CD1c-positive myeloid dendritic cell (primary cell): ENCODE results near the gene CDYL2.
A peak's percentile ranks its signal among the peaks of the same experiment; 100 is the strongest.

Experiments used
- DNase-seq: peaks from one replicate; pipeline ENCODE4 v3.0.0-alpha.2; 2016; ENCODE audit errors: extremely low spot score

Gene CDYL2

DNA sequence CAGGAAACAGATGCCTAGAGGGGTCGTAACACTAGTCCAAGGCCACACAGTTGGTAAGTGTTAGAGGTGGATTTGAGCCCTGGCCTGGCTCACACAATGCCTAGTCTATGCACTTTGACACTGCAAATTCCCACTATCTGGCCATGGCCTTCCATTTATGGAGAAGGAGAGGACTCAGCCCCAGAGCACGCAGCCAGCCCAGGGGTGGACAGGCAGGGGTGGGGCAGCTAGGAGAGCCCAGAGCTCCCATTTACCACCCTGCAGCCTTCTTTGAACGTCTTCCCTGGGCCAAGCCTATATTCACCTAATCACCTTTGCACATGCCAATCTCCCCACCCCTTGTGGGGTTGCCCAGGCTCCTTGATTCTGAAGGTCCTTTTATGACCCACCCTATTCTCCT is 182.4 kb downstream of the CDYL2 start:
- no peak for DNase-seq

DNA sequence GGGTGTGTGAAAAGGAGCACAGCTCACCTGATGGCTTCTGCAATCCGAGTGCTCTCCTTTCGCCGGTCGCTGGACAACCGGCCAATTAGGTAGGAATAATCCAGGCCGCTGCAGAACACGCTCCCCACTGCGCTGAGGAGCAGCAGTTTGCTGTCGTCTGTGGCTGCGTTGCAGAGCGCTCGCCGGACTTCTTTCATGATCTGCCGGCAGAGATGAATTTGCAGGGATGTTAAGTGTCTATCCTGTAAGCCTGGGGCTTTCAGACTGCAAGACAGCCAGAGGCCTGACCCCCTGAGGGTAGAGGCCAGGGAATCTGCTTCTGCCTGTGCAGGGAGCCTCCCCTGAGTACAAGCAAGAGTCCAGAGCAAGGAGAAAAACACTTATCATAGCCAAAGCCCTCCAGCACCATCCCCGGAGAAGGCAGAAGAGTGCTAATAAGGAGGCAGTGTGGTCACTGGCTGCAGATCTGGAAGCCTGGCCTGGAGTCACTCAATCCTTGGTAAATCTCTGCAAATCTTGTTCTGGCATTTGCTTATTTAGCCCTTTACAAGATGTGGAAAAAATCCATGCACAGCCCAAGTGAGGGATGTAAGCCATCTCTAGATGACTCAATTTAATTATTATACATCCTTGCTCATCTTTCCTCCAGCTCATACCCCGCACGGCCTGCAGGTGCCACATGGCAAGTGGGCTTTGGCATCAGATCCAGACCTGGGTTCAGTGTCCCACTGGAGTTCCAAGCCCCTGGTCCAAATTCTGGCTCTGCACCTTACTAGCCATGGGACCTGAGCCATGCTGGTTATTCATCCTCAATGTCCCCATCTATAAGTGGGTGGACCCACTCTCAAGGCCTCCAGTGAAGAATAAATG is 183.4 kb downstream of the CDYL2 start:
- DNase-seq, result no peak

- no peak for DNase-seq
These were observed 184.6 kb downstream of the CDYL2 start for GRCh38 chr16:80619824-80620223.

DNA sequence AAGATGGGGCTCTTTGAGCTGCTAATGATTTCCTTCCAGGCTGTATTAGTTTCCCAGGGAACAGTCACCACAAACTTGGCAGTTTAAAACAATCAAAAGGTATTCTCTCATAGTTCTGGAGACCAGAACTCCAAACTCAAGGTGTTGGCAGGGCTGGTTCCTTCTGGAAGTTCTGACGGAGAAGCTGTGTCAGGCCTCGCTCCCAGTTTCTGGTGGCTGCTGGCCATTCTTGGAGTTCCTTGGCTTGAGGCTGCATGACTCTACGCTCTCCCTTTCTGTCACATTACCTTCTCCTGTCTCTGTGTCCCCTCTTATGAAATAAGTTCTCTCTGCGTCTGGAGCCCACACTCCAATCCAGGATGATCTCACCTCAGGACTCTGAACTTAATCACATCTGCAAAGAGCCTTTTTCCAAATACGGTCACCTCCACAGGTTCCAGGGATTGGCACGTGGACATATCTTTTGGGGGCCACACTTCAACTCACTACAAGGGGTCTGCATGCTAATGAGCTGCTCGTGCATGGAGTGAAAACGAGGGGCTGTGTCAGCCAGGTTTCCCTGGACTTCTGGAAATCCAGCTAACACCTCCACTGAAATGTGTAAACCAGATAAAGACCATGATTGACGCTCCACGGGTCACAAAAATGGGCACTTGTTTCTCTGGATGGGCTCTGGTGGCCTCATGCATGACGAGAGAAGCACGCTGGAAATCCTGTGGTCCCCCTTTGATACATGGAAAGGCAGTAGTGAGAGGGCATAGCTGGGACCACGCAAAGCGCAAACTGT is 185.3 kb downstream of the CDYL2 start:
- no peak for DNase-seq

DNA sequence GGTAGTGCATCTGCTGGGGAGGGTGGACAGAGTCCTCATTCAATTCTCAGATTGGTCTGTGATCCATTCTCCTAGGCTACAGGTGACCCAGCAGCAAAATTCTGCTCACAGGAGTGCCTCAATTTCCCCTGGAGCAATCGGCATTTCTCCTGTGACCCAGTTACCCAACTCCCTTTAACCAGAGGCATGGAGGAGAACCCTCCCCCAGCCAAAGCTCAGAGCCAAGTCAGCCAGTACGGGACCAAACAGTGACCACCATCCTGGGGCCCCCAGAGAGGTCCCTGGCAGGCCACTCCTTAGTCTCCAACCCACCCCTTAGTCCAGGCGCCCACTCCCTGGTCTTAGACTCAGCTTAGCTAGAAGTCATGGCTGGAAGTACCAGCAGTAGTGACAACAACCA is 188.0 kb downstream of the CDYL2 start:
- DNase-seq, result no peak

GRCh38 chr16:80615735-80616134 is 188.7 kb downstream of the CDYL2 start:
- DNase-seq, result no peak

DNA sequence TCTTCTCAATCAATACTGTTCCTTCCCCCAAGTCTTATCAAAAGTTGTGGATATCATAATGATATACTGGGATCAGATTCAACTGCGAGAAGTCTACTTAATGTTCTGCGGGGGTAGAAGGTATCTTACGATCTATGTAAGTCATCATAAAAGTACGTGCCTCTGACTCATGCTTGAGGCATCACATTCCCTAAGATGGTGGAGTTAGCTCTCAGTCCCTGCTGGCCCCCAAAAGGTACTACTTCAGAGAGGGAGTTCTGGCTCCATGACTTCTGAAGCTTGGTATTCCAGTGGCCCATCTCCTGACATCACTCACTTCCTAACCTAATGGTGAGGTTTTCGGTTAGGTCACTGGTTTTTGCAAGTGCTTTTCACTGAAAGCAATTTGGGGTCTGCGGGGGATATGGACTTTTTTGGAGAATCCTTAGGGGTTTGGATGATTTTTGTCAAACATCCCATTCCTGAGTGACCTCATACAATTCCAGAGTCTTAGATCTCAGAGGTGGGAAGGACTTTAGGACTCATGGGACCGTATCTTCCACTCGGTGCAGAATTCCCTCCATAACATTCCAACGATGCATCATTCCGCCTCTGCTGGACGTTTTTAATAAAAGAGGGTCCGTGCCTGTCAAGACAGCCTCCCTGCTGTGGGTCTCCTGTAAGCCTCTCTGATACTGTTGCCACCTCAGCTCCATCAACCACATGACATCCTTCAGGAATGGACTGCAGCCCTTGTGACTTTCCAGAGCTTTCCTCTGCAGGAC is 189.3 kb downstream of the CDYL2 start:
- DNase-seq, result no peak

GRCh38 chr16:80612461-80613017 is 191.9 kb downstream of the CDYL2 start:
- DNase-seq, result no peak

- DNase-seq, result no peak
These were observed 192.5 kb downstream of the CDYL2 start for GRCh38 chr16:80611930-80612327.

DNA sequence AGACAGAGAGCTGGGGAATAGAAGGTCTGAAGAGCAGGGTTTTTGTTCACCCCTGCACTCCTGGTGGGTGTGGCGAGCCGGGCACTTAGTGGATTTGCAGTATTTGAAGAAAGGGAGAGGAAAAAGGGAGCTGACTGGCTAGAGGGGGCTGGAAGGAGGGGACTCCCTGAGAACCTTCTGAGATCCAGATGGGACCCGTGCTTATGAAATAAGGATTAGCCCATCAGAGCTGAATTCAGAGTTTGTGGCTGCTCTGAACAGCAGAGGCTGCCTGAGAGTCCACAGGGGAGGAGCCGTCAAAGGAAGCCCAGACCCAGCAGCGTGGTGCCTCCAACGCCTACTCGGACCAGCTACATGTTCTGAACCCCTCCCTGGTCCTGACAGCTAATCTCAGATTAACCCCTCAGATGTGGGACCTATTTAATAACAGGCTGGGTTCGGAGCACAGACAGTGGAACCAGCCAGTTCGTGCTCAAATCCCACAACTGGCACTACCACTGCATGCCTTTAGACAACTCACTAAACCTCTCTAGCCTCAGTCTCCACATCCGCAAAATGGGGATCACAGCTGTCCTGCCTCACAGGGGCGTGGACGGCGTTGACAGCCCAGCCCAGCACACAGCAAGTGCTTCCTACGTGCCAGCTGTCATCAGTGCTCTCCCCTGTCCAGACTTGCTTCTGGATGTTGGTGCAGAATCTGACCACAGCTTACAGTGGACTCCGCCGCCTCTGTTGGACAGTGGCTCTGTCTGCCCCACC is 193.0 kb downstream of the CDYL2 start:
- DNase-seq, result no peak

DNA sequence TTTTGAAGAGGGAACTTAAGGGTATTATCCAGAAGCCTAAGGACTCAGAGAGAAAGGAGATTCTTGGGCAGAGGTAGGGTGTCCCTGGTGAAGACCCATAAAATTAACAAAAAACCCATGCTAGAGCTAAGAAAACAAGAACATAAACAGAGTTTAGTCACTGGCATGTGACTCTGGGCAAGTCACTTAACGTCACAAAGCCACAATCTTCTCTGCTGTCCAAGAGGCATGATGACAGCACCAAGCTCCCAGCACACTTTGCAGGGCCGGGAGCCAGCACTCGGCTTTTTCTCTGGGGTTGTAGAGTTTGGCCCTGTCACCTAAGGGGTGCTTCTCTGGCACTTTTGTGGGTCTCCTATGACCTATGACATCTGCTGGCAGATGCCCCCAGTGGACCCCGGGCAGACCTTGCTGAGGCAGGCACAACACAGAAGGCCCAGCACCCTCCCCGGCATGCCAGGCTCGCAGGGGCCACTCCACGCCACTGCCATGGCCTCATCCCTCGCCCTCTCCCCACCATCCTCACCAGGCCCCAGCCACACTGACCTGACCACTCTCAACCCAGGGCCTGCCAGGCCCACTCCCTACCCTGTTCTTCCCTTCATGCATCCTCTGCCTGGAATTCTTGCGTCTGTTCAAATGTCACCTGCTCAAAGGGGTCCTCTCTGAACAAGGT is 193.8 kb downstream of the CDYL2 start:
- peak; percentile 7 for DNase-seq

GRCh38 chr16:80608946-80609345 is 195.5 kb downstream of the CDYL2 start:
- DNase-seq, result no peak

- DNase-seq, result no peak
These were observed 197.2 kb downstream of the CDYL2 start for GRCh38 chr16:80607204-80607603.

- DNase-seq, result no peak
These were observed 198.1 kb downstream of the CDYL2 start for GRCh38 chr16:80606221-80606766.

GRCh38 chr16:80604600-80605355 is 199.6 kb downstream of the CDYL2 start:
- DNase-seq, result no peak

DNA sequence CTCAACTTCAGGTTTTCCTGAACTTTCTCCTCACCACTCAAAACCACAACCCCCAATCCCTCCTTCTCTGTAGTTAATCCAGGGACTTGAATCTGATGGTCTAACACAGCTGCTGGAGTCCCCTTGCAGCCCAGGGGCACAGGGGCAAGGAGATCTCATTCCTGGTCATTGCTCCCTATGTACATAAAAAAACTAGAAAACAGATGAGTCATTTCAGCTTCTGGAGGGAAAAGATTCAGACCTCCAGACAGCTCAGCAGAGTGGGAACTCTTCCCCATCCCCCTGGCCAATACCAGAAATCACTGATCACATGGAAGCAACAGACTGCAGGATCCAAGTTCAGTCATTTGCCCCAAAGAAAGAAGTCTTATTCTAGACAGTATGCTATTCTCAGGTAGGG is 201.5 kb downstream of the CDYL2 start:
- DNase-seq, result no peak

DNA sequence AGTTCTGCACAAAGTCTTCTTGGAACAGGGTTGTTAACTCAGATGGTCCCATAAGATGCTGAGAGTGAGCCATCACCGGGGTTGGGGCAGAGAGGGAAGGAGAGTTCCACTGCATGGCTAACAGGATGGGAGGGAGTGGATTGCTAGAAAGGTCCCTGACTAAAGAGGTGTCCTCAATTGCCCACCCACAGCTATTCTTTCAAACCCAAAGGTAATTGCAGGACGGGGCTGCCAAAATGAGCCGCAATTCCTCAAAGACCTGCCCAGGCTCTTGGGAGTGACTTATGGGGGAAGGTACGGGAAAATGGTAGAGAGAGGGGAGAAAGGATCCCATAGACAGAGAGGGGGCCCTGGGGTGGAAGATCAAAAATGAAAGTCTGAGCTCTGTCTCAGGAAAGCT is 203.2 kb downstream of the CDYL2 start:
- no peak for DNase-seq

DNA sequence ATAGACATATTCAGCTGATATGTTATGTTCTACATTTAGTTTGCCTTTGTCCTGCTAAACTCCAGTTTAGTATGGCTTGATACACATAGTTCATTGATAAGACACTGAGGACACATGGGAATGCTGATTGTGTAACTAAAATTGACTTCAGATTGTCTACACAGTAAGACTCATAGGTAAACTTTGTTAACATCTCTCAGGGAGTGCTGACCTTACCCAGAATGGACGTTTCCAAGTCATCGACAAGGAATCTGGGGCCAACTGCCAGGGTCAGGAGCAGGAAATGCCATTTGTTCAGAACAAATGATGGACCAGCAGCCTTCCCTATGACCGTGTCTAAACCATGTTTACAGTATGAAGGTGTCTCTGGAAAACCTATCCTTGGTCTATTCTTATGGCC is 204.9 kb downstream of the CDYL2 start:
- DNase-seq, result no peak

DNA sequence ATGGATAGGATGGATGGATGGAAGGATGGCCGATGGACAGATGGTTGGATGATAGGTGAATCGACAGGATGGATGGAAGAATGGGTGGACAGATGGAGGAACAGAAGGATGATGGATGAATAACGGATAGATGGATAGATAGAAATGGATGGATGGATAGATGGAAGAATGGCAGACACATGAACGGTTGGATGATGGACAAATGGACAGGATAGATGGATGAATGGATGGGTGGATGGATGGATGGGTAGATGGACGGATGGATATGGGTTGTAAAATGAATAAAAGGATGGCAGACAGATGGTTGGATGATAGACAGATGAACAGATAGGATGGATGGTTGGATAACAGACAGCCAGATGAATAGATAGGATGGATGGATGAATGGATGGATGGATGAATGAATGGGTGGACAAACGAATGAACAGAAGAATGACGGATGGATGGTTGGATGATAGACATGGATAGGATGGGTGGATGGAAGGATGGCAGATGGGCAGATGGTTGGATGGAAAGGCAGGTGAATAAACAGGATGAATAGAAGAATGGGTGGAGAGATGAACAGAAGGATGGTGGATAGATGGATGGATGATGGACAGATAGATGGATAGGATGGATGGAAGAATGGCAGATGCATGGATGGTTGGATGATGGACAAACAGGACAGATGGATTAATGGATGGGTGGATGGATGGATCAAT is 207.7 kb downstream of the CDYL2 start:
- no peak for DNase-seq
